Astrocyte of the cerebellum (primary cell): ENCODE measurements around the gene RGS6.
A peak's percentile ranks its signal among the peaks of the same experiment; 100 is the strongest.

ENCODE experiments used
- DNase-seq: peaks from one replicate; pipeline ENCODE4 v3.0.0-alpha.2; 2011; ENCODE audit warnings: low read depth
- H3K4me3 ChIP-seq: 2 replicates; pipeline ENCODE4 v1.5.1; 2011; ENCODE audit warnings: mild to moderate bottlenecking, low read depth, low read length, moderate library complexity
- CTCF ChIP-seq: IDR thresholded peaks from 2 replicates; pipeline ENCODE4 v1.5.1; 2012; ENCODE audit warnings: low read length, low read depth, moderate library complexity, mild to moderate bottlenecking; ENCODE audit errors: missing control alignments
- in situ Hi-C: cut with HindIII; loops from 2 replicates; pipeline ENCODE4 v1.10.0; 2017; ENCODE audit warnings: low sequenced_read_pairs

The RGS6 gene

GRCh38 chr14:72573725-72574417 lies 641.6 kb downstream of the RGS6 start:
- no peak overlapping the region for H3K4me3 ChIP-seq
- in situ Hi-C loops: no loop called here
- no peak for DNase-seq
- no peak for TF ChIP-seq CTCF

GRCh38 chr14:72574715-72575114 lies 642.5 kb downstream of the RGS6 start:
- no peak overlapping the region for H3K4me3 ChIP-seq
- no peak for DNase-seq
- in situ Hi-C loops: no loop called here
- no peak for TF ChIP-seq CTCF

GRCh38 chr14:72576258-72576657 lies 644.0 kb downstream of the RGS6 start:
- in situ Hi-C loops: no loop called here

GRCh38 chr14:72577521-72577920 lies 645.3 kb downstream of the RGS6 start:
- TF ChIP-seq CTCF: no peak
- in situ Hi-C loops: no loop called here
- no peak for DNase-seq
- H3K4me3 ChIP-seq: no peak overlapping the region

More at GRCh38 chr14:72576258-72576657, 644.0 kb downstream of the RGS6 start:
- TF ChIP-seq CTCF: no peak
- DNase-seq: no peak
- no peak overlapping the region for H3K4me3 ChIP-seq

DNA sequence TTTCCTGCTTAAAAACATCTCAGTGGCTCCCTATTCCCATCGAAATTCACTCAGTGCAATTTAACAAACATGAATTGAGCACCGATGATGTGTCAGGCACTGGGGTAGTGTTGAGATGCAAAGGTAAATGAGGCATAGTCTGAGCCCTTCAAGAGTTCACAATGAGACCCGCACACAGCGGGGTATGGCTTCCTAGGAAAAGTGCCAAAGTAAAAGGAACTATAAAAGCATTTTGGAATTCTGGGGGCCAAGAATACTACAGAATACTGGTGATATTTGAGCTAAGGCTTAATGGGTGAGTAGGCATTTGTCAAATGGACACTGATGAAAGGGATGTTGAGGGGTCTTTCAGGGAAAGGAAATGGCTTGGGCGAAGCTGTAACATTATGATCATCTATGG lies 646.3 kb downstream of the RGS6 start:
- in situ Hi-C loops: no loop called here

DNA sequence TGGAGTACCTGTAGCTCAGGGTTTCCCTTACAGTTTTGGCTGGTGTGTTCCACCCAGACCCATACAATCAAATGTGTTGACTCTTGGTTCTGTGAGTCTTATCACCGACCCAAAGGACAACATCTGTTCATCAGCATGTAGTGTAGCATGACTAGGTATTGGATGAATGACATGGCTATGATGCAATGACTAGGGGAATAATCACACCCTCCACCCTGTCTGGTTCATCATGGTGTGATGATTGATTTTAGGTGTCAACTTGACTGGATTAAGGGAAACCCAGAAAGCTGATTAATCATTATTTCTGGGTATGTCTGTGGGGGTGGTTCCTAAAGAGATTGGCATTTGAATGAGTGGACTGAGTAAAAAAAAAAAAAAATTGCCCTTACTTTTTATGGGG lies 650.4 kb downstream of the RGS6 start:
- DNase-seq: no peak
- no peak overlapping the region for H3K4me3 ChIP-seq
- TF ChIP-seq CTCF: no peak
- in situ Hi-C loops: no loop called here

More for the DNA sequence above, 646.3 kb downstream of the RGS6 start:
- peak; percentile 38 for DNase-seq
- no peak for TF ChIP-seq CTCF
- H3K4me3 ChIP-seq: no peak overlapping the region
